HEK293T (cell line): ENCODE results near the gene MSMO1.

Experiments used
- ARNT ChIP-seq: fragments of 450-650 bp; IDR thresholded peaks from 2 replicates; pipeline ENCODE4 v1.6.1; 2017; ENCODE audit warnings: mild to moderate bottlenecking
- BHLHE40 ChIP-seq: fragments of 450-650 bp; IDR thresholded peaks from 2 replicates; pipeline ENCODE4 v1.6.1; 2016; ENCODE audit warnings: mild to moderate bottlenecking, moderate library complexity, borderline replicate concordance
- CTBP1 ChIP-seq: fragments of 450-650 bp; IDR thresholded peaks from 2 replicates; pipeline ENCODE4 v1.6.1; 2016; ENCODE audit warnings: borderline replicate concordance
- ELF4 ChIP-seq: fragments of 450-650 bp; IDR thresholded peaks from 2 replicates; pipeline ENCODE4 v1.6.1; 2017; ENCODE audit warnings: antibody characterized with exemption
- FOXA1 ChIP-seq: fragments of 450-650 bp; IDR thresholded peaks from 2 replicates; pipeline ENCODE4 v1.6.1; 2016; ENCODE audit warnings: mild to moderate bottlenecking
- FOXK2 ChIP-seq: fragments of 450-650 bp; IDR thresholded peaks from 2 replicates; pipeline ENCODE4 v1.6.1; 2016; ENCODE audit warnings: mild to moderate bottlenecking
- NFRKB ChIP-seq: fragments of 450-650 bp; IDR thresholded peaks from 2 replicates; pipeline ENCODE4 v1.6.1; 2016; ENCODE audit warnings: mild to moderate bottlenecking, moderate library complexity
- SP1 ChIP-seq: fragments of 450-650 bp; IDR thresholded peaks from 2 replicates; pipeline ENCODE4 v1.6.1; 2017
- SUZ12 ChIP-seq: fragments of 450-650 bp; IDR thresholded peaks from 2 replicates; pipeline ENCODE4 v1.6.1; 2016; ENCODE audit warnings: mild to moderate bottlenecking
- TARDBP ChIP-seq: fragments of 450-650 bp; IDR thresholded peaks from 2 replicates; pipeline ENCODE4 v1.6.1; 2016

DNA sequence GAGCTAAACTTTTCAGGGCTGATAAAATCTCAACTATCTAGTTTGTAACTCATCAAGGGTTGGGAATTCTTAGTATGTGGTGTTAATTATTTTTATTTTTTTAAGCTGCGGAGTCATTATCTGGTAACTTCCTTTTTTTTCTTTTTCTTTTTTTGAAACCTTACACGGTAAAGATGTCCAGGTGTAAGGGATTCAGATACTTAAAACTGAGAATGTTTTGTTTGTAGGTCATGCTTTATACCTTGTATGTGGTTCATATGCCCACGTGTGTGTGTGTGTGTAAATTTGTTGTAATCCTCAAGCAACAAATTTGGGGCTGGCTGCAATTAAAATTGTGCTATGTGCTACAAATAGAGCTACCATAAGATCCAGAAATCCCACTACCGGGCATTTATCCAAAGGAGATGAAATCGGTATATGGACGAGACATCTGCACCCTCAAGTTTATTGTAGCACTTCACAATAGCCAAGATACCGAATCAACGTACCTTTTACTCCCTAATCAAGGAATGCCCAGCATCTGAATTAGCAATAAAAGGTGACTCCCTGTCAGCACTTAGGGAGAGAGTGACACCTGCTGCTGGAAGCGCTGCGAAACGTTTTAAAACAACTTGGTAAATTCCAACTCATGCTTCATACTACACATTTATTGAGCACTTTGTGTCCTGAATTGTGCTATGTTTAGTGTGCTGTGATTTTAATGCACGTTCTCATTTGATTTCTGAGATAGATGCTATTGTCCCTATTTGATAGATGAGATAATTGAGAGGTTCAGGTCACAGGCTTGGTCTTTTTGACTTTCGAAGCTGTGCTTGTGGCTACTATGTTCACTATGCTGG, 16.1 kb downstream of the MSMO1 start:
- TF ChIP-seq SUZ12 (no peak), ELF4 (no peak), SP1 (no peak), FOXK2 (no peak), ARNT (no peak), NFRKB (no peak), FOXA1 (no peak), BHLHE40 (no peak), TARDBP (no peak), CTBP1 (no peak)
